Adipocyte (in vitro differentiated cells): Measurements from ENCODE around the gene IL19.

Source experiments
- DNase-seq: peaks from one replicate; pipeline ENCODE4 v3.0.0-alpha.2; 2015; ENCODE audit warnings: low read depth
- H3K27me3 ChIP-seq: replicated peaks from 2 replicates; pipeline ENCODE4 v1.7.0; 2013; ENCODE audit warnings: mild to moderate bottlenecking, low read length, moderate library complexity; ENCODE audit not compliant: control insufficient read depth, insufficient read depth
- H3K36me3 ChIP-seq: 2 replicates; pipeline ENCODE4 v1.7.0; 2013; ENCODE audit warnings: low read length, mild to moderate bottlenecking, moderate library complexity; ENCODE audit not compliant: control insufficient read depth, insufficient read depth, severe bottlenecking
- H3K4me1 ChIP-seq: 2 replicates; pipeline ENCODE4 v1.7.0; 2013; ENCODE audit warnings: mild to moderate bottlenecking, low read length, moderate library complexity; ENCODE audit not compliant: control insufficient read depth, insufficient read depth
- H3K4me3 ChIP-seq: 2 replicates; pipeline ENCODE4 v1.7.0; 2013; ENCODE audit warnings: mild to moderate bottlenecking, low read length, moderate library complexity
- H3K9ac ChIP-seq: 2 replicates; pipeline ENCODE4 v1.7.0; 2013; ENCODE audit warnings: mild to moderate bottlenecking, low read length, moderate library complexity
- H3K9me3 ChIP-seq: 2 replicates; pipeline ENCODE4 v1.7.0; 2013; ENCODE audit warnings: mild to moderate bottlenecking, low read length, moderate library complexity; ENCODE audit not compliant: control insufficient read depth

Gene IL19

DNA sequence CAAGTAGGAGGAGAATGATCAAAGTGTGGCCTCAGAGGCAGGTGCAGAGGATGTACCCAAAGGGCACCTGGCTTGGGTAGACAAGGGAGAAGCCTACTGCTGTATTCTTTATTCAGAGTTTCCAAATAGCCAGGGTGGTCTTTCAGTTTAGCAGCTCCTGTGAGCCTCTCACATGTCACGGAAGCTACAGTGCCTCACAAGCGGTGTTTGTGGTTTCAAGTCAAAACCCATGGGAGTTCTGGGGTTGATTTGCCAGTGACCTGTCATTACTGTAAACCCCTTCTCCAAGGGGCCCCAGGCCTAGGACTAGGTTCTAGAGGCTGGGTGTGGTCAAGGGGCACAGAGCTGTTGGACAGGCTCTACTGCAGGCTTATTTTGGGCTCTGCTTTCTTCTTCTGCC is 11.9 kb downstream of the IL19 start:
- peaks cover 14% of the 10 kb centered on the region for H3K27me3 ChIP-seq

DNA sequence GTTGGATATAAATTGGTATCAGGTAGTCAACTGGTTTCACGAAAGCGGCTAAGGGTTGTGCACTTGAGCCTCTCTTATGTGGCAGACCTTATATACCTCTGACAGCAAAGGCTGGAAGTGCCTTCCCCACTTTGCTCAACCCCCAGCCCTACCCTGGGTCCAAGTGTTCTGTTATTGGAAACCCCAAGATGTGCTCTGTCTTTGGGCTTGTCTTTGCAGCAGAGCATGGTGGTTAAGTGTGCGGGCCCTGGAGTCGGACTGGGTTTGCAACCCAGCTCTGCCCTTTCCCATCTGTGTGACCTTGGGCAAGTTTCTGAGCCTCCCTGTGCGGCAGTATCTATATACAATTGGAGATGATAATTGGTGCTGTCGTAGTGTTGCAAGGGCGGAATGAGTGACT is 12.9 kb downstream of the IL19 start:
- Histone ChIP-seq H3K36me3 (no peaks in the 10 kb centered on the region), H3K9ac (no peak overlapping the region), H3K27me3 (peaks cover 10% of the 10 kb centered on the region), H3K4me3 (no peak overlapping the region), H3K9me3 (no peaks in the 10 kb centered on the region), H3K4me1 (peaks cover 15% of the 10 kb centered on the region)
- DNase-seq, result no peak

More for the DNA sequence above, 11.9 kb downstream of the IL19 start:
- no peaks in the 10 kb centered on the region for H3K36me3 ChIP-seq
- no peaks in the 10 kb centered on the region for H3K9me3 ChIP-seq
- no peak overlapping the region for H3K9ac ChIP-seq
- H3K4me3 ChIP-seq, result no peak overlapping the region
- no peak for DNase-seq
- H3K4me1 ChIP-seq, result peaks cover 15% of the 10 kb centered on the region

DNA sequence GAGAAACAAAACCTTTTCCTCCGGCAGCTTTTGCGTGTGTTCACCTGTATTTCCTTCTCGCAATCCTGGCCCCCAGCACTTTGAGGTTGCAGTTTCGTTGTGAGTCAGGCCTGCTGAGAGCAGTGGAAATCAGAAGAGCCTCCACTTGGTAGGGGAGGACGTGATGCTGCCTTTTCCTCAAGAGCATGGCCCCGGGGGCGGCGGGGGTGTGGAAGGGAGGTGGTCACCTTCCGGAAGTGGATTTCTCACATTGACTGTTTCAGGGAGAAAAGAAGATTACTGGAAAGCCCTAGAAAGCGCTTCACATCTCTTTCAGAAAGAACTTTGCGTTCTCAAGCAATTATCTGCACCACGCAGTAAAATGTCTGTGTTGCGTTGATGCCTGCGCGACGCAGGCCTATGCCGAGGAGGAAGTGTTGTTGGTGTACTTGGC is 13.9 kb downstream of the IL19 start:
- peaks cover 9% of the 10 kb centered on the region for H3K4me1 ChIP-seq
- peaks cover 10% of the 10 kb centered on the region for H3K27me3 ChIP-seq
- no peaks in the 10 kb centered on the region for H3K36me3 ChIP-seq
- no peak overlapping the region for H3K9ac ChIP-seq
- H3K4me3 ChIP-seq, result no peak overlapping the region
- no peak for DNase-seq
- no peaks in the 10 kb centered on the region for H3K9me3 ChIP-seq

DNA sequence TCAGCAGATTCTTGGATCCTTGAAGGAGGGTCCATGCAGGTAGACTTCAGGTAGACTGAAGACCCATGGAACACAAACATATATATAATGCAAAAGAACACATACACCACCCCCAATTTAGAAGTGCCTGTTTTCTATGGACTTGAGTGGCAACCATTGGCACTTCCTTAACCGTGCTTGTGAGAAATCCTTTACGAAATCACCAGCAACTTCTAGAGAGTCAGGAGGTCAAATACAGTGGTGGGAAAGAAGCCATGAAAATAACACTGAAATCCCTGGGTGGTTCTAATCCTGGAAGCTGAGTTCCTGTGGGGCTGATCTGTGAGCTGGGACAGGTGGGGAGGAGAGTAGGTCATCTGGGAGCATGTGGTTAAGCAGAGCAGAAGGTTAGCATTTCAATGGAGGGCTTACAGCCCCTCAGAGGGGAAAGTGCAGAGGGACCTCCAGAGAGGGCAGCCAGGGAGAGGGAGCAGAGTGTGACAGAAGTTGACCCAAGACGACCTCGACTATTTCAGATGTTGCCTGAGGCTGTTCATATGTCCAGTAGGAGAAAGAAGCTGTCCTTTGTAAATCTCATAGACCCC is 14.7 kb downstream of the IL19 start:
- peaks cover 9% of the 10 kb centered on the region for H3K4me1 ChIP-seq
- no peaks in the 10 kb centered on the region for H3K36me3 ChIP-seq
- H3K9me3 ChIP-seq, result no peaks in the 10 kb centered on the region
- H3K9ac ChIP-seq, result no peak overlapping the region
- no peak overlapping the region for H3K4me3 ChIP-seq
- DNase-seq, result no peak
- H3K27me3 ChIP-seq, result peaks cover 10% of the 10 kb centered on the region

DNA sequence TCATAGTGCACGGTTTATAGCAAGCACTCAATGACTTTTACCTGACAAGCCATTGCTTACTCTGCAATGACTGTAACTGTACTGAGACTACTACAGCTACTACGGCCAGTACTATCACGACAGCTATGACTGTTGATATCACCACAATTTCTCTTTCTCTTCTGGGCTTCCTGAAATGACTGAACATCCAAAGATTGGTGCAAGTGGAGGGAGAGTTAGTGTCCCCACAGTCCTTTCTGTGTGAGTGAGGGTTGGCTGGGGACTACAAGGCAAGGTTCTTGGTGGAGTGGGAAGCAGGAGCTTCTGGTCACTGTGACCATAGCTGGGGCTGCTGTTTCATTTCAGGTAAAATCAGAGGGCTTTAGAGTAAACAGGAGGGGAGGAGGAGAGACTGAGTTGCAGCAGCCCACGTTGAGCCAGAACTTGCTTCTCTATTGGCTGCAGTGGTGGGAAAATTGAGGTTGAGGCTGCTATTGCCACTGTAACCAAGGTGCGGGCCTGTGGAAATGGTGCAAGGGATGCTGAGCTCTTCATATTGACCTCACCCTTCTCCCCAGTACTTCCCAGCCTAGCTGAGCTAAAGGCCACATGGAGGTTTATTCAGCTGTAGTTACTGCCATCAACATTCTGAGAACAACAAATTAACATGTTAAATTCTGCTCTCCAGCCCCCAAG is 15.8 kb downstream of the IL19 start:
- Histone ChIP-seq H3K27me3 (peaks cover 10% of the 10 kb centered on the region), H3K4me1 (peaks cover 18% of the 10 kb centered on the region), H3K9ac (no peak overlapping the region), H3K36me3 (no peaks in the 10 kb centered on the region), H3K9me3 (no peaks in the 10 kb centered on the region), H3K4me3 (no peak overlapping the region)
- no peak for DNase-seq

DNA sequence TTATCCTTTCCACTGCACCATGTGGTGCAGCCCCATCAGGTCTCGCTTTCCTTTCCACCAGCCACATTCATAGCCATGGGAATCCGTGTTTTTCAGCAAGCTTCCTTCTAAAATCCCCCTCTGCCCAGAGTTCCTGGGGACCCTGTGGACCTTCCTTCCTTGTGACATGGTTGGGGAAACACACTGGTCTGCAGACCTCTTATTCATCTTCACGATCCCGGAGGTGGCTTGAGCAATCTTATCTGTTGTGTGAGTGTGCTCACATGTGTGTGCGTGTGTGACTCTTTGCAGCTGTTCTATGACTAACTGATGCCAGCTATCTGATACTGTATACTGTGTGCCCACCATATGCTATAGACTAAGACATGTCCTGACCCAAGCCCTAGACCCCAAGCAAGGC is 17.3 kb downstream of the IL19 start:
- Histone ChIP-seq H3K9ac (no peak overlapping the region), H3K27me3 (peaks cover 10% of the 10 kb centered on the region), H3K4me1 (peaks cover 27% of the 10 kb centered on the region), H3K4me3 (no peak overlapping the region), H3K36me3 (no peaks in the 10 kb centered on the region), H3K9me3 (no peaks in the 10 kb centered on the region)
- DNase-seq, result no peak

DNA sequence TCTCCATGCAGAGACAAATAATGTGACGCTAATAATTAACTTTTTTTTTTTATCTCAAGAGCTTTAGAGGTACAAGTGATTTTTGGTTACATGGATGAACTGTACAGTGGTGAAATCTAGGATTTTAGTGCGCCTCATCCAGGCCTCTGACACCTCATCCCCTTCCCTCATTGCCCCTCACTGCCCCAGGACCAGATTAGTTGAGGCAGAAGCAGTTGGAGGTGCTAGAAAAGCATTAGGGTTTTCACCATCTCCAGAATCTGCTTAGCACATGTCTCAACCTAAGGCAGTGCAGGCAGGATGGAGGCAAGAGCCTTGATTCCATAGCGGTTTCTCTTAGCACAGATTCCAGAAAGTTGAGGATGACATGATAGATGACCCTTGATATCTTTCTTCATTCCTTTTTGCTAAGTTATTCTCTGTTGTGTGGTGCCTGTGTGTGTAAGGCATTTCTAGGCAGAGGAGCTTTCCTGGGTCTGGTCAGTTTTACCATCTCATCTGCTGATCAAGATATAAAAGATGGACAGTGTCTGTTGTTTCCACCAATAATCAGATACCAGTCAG is 18.0 kb downstream of the IL19 start:
- peaks cover 6% of the 10 kb centered on the region for H3K27me3 ChIP-seq
- H3K4me3 ChIP-seq, result no peak overlapping the region
- H3K36me3 ChIP-seq, result no peaks in the 10 kb centered on the region

DNA sequence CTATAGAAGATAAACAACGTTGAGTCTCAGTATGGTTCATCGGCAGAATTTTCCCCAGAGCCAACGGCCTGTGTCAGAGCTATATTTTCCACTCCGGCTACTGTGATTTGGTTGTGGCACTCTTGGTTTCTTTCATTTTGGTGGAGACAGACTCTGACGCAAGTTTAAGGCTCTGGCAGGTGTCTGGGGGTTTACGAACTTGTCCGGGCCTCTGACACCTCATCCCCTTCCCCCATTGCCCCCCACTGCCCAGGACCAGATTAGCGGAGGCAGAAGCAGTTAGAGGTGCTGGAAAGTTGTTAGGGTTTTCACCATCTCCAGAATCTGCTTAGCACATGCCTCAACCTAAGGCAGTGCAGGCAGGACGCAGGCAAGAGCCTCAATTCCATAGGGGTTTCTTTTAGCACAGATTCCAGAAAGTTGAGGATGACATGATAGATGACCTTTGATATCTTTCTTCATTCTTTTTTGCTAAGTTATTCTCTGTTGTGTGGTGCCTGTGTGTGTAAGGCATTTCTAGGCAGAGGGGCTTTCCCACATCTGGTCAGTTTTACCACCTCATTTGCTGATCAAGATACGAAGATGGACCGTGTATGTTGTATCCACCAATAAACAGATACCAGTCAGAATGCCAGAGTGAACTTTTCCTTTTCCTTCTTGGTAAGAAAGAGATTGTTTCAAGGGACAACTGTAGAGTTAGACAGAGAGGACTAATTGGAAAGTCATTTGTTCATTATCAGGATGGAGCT is 20.1 kb downstream of the IL19 start:
- Histone ChIP-seq H3K36me3 (no peaks in the 10 kb centered on the region), H3K4me1 (peaks cover 18% of the 10 kb centered on the region), H3K4me3 (no peak overlapping the region), H3K9me3 (no peaks in the 10 kb centered on the region), H3K27me3 (peaks cover 5% of the 10 kb centered on the region), H3K9ac (no peak overlapping the region)
- no peak for DNase-seq

More for the DNA sequence above, 18.0 kb downstream of the IL19 start:
- no peak overlapping the region for H3K9ac ChIP-seq
- no peaks in the 10 kb centered on the region for H3K9me3 ChIP-seq
- H3K4me1 ChIP-seq, result peaks cover 27% of the 10 kb centered on the region
- DNase-seq, result no peak

DNA sequence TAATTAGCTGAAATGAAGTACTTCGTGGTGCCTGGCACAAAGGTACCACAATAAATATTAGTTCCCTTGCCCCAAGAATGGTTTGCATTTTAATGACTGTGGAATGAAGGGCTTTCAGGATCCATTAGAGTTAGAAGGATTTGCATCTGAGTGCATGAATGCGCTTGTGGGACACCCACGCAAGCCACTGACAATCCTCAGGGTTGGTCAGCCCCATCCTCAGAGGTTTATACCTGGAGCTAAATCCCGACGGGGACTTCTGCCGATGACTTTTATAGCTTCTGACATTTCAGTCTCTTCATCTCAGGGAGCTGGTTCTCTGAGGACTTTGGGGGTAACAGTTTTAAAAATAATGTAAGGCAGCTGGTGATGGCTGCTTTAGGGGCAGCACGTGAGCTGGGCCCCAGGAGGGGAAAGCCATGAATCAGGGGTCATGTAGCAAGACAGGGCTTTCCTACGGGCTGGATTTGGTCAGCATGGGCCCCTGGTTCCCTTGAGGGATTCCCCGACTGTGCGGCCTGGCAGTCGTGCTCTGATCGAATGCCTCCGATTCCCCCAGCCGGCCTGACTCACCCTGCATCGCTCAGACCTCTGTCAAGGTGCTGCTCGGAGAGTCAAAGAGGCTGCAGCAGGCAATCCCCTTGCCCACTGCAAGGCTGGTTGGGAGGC is 22.5 kb downstream of the IL19 start:
- no peak for DNase-seq
- Histone ChIP-seq H3K36me3 (no peaks in the 10 kb centered on the region), H3K27me3 (no peaks in the 10 kb centered on the region), H3K9me3 (no peaks in the 10 kb centered on the region), H3K4me1 (peaks cover 21% of the 10 kb centered on the region), H3K4me3 (no peak overlapping the region), H3K9ac (no peak overlapping the region)

DNA sequence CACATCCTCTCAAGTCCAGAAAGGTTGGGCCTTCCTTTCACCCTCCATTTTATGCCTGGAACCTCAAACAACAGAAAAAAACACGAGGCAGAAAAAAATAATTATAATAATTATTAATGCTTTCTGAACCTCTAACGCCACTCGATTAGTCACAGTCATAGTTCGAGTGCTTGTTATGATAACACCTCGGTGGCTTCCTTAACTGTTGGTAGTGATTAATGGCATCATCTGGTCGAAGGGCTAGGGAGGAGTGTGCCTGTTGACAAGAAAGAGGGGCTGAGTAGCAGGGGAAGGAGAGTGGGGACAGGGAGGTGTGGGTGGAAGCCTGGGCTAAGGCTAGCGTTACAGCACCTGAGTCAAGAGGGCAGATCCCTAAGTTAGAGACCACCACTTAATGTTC is 23.0 kb downstream of the IL19 start:
- no peak for DNase-seq
- H3K4me1 ChIP-seq, result peaks cover 21% of the 10 kb centered on the region
- H3K4me3 ChIP-seq, result no peak overlapping the region
- H3K9me3 ChIP-seq, result no peaks in the 10 kb centered on the region
- H3K36me3 ChIP-seq, result no peaks in the 10 kb centered on the region
- H3K27me3 ChIP-seq, result no peaks in the 10 kb centered on the region
- H3K9ac ChIP-seq, result no peak overlapping the region
